GM12878 (cell line): ENCODE data around the gene SLC25A11. TPM values are rescaled to one million over a fixed set of nuclear protein-coding genes. Genes with fewer than 3 reads are reported as not detected.
A peak's percentile ranks its signal among the peaks of the same experiment; 100 is the strongest.

Experiments
- ASH2L ChIP-seq: fragments of 300-600, 200-600 bp; sonication (generic); IDR thresholded peaks from 2 replicates; pipeline ENCODE4 v1.6.1; 2017; ENCODE audit warnings: low read depth, mild to moderate bottlenecking, borderline replicate concordance
- ATF7 ChIP-seq: fragments of 450-650 bp; IDR thresholded peaks from 2 replicates; pipeline ENCODE4 v1.6.1; 2016; ENCODE audit warnings: low read depth, mild to moderate bottlenecking
- CBFB ChIP-seq: IDR thresholded peaks from 2 replicates; pipeline ENCODE4 v1.6.1; 2016; ENCODE audit warnings: antibody characterized with exemption, low read depth
- EGR1 ChIP-seq, 2 experiments: IDR thresholded peaks; 1 replicate in 1 of 2; 2 replicates in 1 of 2; pipeline ENCODE4 v1.6.1; 2011 to 2012; ENCODE audit warnings: low read depth in 2 of 2, low read length in 2 of 2, borderline replicate concordance in 1 of 2, mild to moderate bottlenecking in 1 of 2, moderate library complexity in 1 of 2
- ESRRA ChIP-seq: IDR thresholded peaks from 2 replicates; pipeline ENCODE4 v1.6.1; 2012; ENCODE audit warnings: mild to moderate bottlenecking, low read length, improper control_type of control experiment
- LARP7 ChIP-seq: fragments of 450-650 bp; IDR thresholded peaks from 2 replicates; pipeline ENCODE4 v1.6.1; 2017; ENCODE audit warnings: mild to moderate bottlenecking
- MEF2B ChIP-seq: fragments of 450-650 bp; IDR thresholded peaks from 2 replicates; pipeline ENCODE4 v1.6.1; 2018; ENCODE audit warnings: mild to moderate bottlenecking, moderate library complexity; ENCODE audit not compliant: partially characterized antibody, poor library complexity, severe bottlenecking
- NFIC ChIP-seq: IDR thresholded peaks from 2 replicates; pipeline ENCODE4 v1.6.1; 2012; ENCODE audit warnings: low read depth, mild to moderate bottlenecking, inconsistent platforms, low read length, moderate library complexity
- NFXL1 ChIP-seq: fragments of 450-650 bp; IDR thresholded peaks from 2 replicates; pipeline ENCODE4 v1.6.1; 2017; ENCODE audit warnings: antibody characterized with exemption, mild to moderate bottlenecking, borderline replicate concordance
- PAX5 ChIP-seq: IDR thresholded peaks from 2 replicates; pipeline ENCODE4 v1.6.1; 2011; ENCODE audit warnings: low read depth, low read length, borderline replicate concordance
- RCOR1 ChIP-seq: conservative IDR thresholded peaks from 2 replicates; pipeline ENCODE4 v1.6.1; 2012; ENCODE audit warnings: low read depth, low read length, improper control_type of control experiment
- SIN3A ChIP-seq: IDR thresholded peaks from 2 replicates; pipeline ENCODE4 v1.6.1; 2012; ENCODE audit warnings: low read depth, low read length, improper control_type of control experiment
- SIX5 ChIP-seq: IDR thresholded peaks from 2 replicates; pipeline ENCODE4 v1.6.1; 2011; ENCODE audit warnings: mild to moderate bottlenecking, low read depth, low read length, moderate library complexity; ENCODE audit not compliant: severe bottlenecking
- SMC3 ChIP-seq: IDR thresholded peaks from 2 replicates; pipeline ENCODE4 v1.6.1; 2011; ENCODE audit warnings: low read length, improper control_type of control experiment, borderline replicate concordance
- TCF3 ChIP-seq: IDR thresholded peaks from 2 replicates; pipeline ENCODE4 v1.6.1; 2012; ENCODE audit warnings: low read depth, mild to moderate bottlenecking, low read length, borderline replicate concordance; ENCODE audit not compliant: insufficient read depth
- WRNIP1 ChIP-seq: IDR thresholded peaks from 2 replicates; pipeline ENCODE4 v1.6.1; 2011; ENCODE audit warnings: low read depth, low read length, improper control_type of control experiment, borderline replicate concordance
- YBX1 ChIP-seq: fragments of 450-650 bp; IDR thresholded peaks from 2 replicates; pipeline ENCODE4 v1.6.1; 2016; ENCODE audit warnings: antibody characterized with exemption
- YY1 ChIP-seq: IDR thresholded peaks from 2 replicates; pipeline ENCODE4 v1.6.1; 2011; ENCODE audit warnings: low read depth, mild to moderate bottlenecking, low read length
- ZBED1 ChIP-seq: IDR thresholded peaks from 2 replicates; pipeline ENCODE4 v1.6.1; 2016; ENCODE audit warnings: borderline replicate concordance
- polyA plus RNA-seq, 11 experiments: library from polyadenylated mRNA; depleted of rRNA in 4 of 11; unstranded in 6 of 11; stranded (reverse) in 5 of 11; fragments of >200 nt; fragmentation: Nextera tagmentation in 4 of 11; fragmentation: Illumina TruSeq in 1 of 11; extraction: Ambion mirVana in 4 of 11; extraction: Trizol in 1 of 11; gene quantifications; 1 replicate in 1 of 11; 2 replicates in 10 of 11; pipeline versions ENCODE4 v1.2.1 to v1.2.3, GENCODE V29; 2011 to 2016; ENCODE audit warnings: inconsistent platforms in 2 of 11, missing spikeins in 2 of 11, low read depth in 1 of 11
- total RNA-seq, 4 experiments: library from RNA; depleted of rRNA in 3 of 4; stranded (reverse); fragments of >200 nt in 3 of 4; fragmentation: Illumina TruSeq in 1 of 4; extraction: Trizol in 1 of 4; gene quantifications; 2 replicates each; pipeline versions ENCODE4 v1.2.1 to v1.2.3, GENCODE V29; 2013 to 2021
- TF ChIP-seq, protein P1 (sequence below): IDR thresholded peaks from 2 replicates; pipeline ENCODE4 v1.6.1; 2011; ENCODE audit warnings: low read depth, mild to moderate bottlenecking, low read length, moderate library complexity, borderline replicate concordance; ENCODE audit errors: extremely low read depth
- TF ChIP-seq, protein P2 (sequence below): fragments of 450-650 bp; IDR thresholded peaks from 2 replicates; pipeline ENCODE4 v1.6.1; 2017; ENCODE audit warnings: mild to moderate bottlenecking, moderate library complexity

Gene SLC25A11
- total and polyA plus RNA-seq, 10 of the 15 experiments (the other 5 are each of a cell fraction or from before 2014, with no cell fraction given): 5.8 to 142 (median 65.0) TPM

DNA sequence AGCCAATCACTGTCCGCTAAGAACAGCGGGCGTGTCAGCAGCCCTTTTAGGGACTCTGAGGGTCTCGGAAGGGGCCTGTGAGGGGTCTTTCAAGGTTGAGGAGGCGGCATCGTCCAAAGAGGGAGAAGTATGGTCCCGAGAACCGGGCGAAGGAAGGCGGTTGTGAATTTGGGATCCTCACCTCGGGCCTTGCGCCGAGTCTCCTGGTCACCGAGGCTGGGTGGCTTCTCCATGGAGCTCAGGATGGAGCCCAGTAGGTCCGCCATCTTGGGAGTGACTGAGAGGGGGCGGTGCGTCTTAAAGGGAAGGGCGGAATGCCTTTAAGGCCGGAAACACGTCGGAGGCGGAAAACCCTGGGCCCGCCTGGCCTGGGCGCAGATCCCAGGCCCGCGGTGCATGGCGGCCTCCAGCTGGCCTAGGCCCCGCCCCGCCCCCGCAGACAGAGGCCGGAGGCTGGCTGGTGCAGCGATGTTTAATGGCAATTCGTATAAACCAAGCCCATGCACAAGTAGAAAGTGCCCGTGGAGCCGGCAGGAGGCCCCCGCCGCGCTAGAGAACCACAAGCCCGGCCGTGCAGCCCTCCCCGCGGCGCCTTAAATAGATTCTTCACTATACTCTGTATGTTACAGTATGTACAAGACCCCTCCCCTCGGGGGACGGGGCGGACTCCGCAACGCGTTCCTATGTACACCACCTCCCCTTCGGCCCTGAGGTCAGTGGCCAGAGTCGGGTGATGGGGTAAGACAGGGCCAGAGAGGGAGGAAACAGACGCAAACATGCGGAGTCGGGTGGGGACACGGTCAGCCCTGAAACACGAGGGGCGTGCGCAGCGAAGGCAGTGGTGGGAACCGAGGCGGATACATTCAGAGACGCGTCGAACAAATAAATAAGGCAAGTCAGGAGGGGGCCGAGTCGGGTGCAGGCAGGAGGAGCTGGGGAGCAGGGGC is 28.0 kb upstream of the SLC25A11 start, which contains the start of gene SPAG7 (continued):
- TF ChIP-seq, protein P1, sequence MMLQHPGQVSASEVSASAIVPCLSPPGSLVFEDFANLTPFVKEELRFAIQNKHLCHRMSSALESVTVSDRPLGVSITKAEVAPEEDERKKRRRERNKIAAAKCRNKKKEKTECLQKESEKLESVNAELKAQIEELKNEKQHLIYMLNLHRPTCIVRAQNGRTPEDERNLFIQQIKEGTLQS: no peak
- TF ChIP-seq SIX5 (peak; percentile 15), YBX1 (no peak), ATF7 (peak; percentile 25; the same call in 1 of the 2 replicates), NFIC (no peak; the same call in 1 of the 2 replicates), ASH2L (0 out of 2 replicates have a peak, but pooled peaks have one; percentile 77), YY1 (peak; percentile 99), TCF3 (peak; percentile 81), LARP7 (peak; percentile 72), EGR1 (IDR thresholded peaks at IDR 0.05; ENCODE audit: borderline replicate concordance in 1 of 2, low read depth in 2 of 2, low read length in 2 of 2) (peak; percentile 10 to 92), ESRRA (no peak), MEF2B (peak; percentile 73), SMC3 (peak; percentile 28; the same call in 1 of the 2 replicates), SIN3A (peak; percentile 89; the same call in 1 of the 2 replicates), ZBED1 (peak; percentile 78; the same call in 1 of the 2 replicates), RCOR1 (peak; percentile 19; the same call in 1 of the 2 replicates), PAX5 (peak; percentile 70; the same call in 1 of the 2 replicates), NFXL1 (no peak), CBFB (peak; percentile 72; the same call in 1 of the 2 replicates), WRNIP1 (0 out of 2 replicates have a peak, but pooled peaks have one; percentile 67)
- TF ChIP-seq, protein P2, sequence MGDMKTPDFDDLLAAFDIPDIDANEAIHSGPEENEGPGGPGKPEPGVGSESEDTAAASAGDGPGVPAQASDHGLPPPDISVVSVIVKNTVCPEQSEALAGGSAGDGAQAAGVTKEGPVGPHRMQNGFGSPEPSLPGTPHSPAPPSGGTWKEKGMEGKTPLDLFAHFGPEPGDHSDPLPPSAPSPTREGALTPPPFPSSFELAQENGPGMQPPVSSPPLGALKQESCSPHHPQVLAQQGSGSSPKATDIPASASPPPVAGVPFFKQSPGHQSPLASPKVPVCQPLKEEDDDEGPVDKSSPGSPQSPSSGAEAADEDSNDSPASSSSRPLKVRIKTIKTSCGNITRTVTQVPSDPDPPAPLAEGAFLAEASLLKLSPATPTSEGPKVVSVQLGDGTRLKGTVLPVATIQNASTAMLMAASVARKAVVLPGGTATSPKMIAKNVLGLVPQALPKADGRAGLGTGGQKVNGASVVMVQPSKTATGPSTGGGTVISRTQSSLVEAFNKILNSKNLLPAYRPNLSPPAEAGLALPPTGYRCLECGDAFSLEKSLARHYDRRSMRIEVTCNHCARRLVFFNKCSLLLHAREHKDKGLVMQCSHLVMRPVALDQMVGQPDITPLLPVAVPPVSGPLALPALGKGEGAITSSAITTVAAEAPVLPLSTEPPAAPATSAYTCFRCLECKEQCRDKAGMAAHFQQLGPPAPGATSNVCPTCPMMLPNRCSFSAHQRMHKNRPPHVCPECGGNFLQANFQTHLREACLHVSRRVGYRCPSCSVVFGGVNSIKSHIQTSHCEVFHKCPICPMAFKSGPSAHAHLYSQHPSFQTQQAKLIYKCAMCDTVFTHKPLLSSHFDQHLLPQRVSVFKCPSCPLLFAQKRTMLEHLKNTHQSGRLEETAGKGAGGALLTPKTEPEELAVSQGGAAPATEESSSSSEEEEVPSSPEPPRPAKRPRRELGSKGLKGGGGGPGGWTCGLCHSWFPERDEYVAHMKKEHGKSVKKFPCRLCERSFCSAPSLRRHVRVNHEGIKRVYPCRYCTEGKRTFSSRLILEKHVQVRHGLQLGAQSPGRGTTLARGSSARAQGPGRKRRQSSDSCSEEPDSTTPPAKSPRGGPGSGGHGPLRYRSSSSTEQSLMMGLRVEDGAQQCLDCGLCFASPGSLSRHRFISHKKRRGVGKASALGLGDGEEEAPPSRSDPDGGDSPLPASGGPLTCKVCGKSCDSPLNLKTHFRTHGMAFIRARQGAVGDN: peak; percentile 65; the same call in 1 of the 2 replicates
